HG02759 (cell line): ENCODE results near the gene CALCB.

Experiments used
- ATAC-seq: cut with Tn5 transposase; IDR thresholded peaks from one replicate; pipeline ENCODE4 v1.9.1; 2021; ENCODE audit warnings: mild to moderate bottlenecking, moderate library complexity; ENCODE audit not compliant: unreplicated experiment

Gene CALCB

GRCh38 chr11:15074206-15075161 lies 1.1 kb downstream of the CALCB start:
- ATAC-seq: peak; percentile 94

- no peak for ATAC-seq
Measured at GRCh38 chr11:15075162-15075526, 1.8 kb downstream of the CALCB start.

- ATAC-seq: no peak
Measured at GRCh38 chr11:15091175-15091574, 17.8 kb downstream of the CALCB start.

- no peak for ATAC-seq
Measured at GRCh38 chr11:15091625-15092024, 18.2 kb downstream of the CALCB start.

- ATAC-seq: peak; percentile 83
Measured at GRCh38 chr11:15093432-15093831, 20.0 kb downstream of the CALCB start.

GRCh38 chr11:15095736-15096228 lies 22.4 kb downstream of the CALCB start:
- no peak for ATAC-seq

GRCh38 chr11:15097411-15097810 lies 24.0 kb downstream of the CALCB start:
- no peak for ATAC-seq

GRCh38 chr11:15099267-15099666 lies 25.9 kb downstream of the CALCB start:
- no peak for ATAC-seq

- ATAC-seq: peak; percentile 87
Measured at GRCh38 chr11:15101072-15101709, 27.8 kb downstream of the CALCB start.

- no peak for ATAC-seq
Measured at GRCh38 chr11:15104166-15104565, 30.8 kb downstream of the CALCB start.

- ATAC-seq: no peak
Measured at GRCh38 chr11:15106201-15106965, 33.0 kb downstream of the CALCB start.

GRCh38 chr11:15107730-15108515 lies 34.5 kb downstream of the CALCB start:
- ATAC-seq: peak; percentile 64

GRCh38 chr11:15108592-15109130 lies 35.3 kb downstream of the CALCB start:
- ATAC-seq: no peak

GRCh38 chr11:15109602-15110001 lies 36.2 kb downstream of the CALCB start:
- ATAC-seq: no peak

- no peak for ATAC-seq
Measured at GRCh38 chr11:15111215-15111614, 37.8 kb downstream of the CALCB start.

GRCh38 chr11:15112131-15112541 lies 38.7 kb downstream of the CALCB start:
- no peak for ATAC-seq

GRCh38 chr11:15113381-15113780 lies 40.0 kb downstream of the CALCB start:
- ATAC-seq: peak; percentile 93

GRCh38 chr11:15114501-15115475 lies 41.4 kb downstream of the CALCB start, which contains the start of gene INSC:
INSC (plus strand) TSS chr11:15114923; CDS start chr11:15149175, 34,252 bp downstream.
- no peak for ATAC-seq

- ATAC-seq: no peak
Measured at GRCh38 chr11:15115686-15116085, 42.3 kb downstream of the CALCB start.
